Measurements from ENCODE around the gene ARHGEF6.

The ARHGEF6 gene

GRCh38 chrX:136691028-136691809, 89.5 kb downstream of the ARHGEF6 start:
- no peak for DNase-seq

- DNase-seq: peak; percentile 29
These were observed 91.3 kb downstream of the ARHGEF6 start for GRCh38 chrX:136689436-136689835.

GRCh38 chrX:136687457-136687856, 93.3 kb downstream of the ARHGEF6 start:
- DNase-seq: no peak

- no peak for DNase-seq
These were observed 96.6 kb downstream of the ARHGEF6 start for GRCh38 chrX:136684120-136684519.

- no peak for DNase-seq
These were observed 101.2 kb downstream of the ARHGEF6 start for GRCh38 chrX:136679531-136679930.

- DNase-seq: no peak
These were observed 106.3 kb downstream of the ARHGEF6 start for GRCh38 chrX:136674270-136674985.

- DNase-seq: no peak
These were observed 109.6 kb downstream of the ARHGEF6 start for GRCh38 chrX:136671006-136671610.

GRCh38 chrX:136667446-136668168, 113.1 kb downstream of the ARHGEF6 start:
- DNase-seq: no peak

GRCh38 chrX:136666088-136666487, 114.6 kb downstream of the ARHGEF6 start:
- DNase-seq: no peak

- no peak for DNase-seq
These were observed 115.4 kb downstream of the ARHGEF6 start for GRCh38 chrX:136665258-136665900.

GRCh38 chrX:136662976-136663375, 117.8 kb downstream of the ARHGEF6 start:
- no peak for DNase-seq

GRCh38 chrX:136662104-136662503, 118.6 kb downstream of the ARHGEF6 start:
- DNase-seq: no peak

GRCh38 chrX:136660896-136661295, 119.8 kb downstream of the ARHGEF6 start:
- no peak for DNase-seq

GRCh38 chrX:136659174-136659573, 121.6 kb downstream of the ARHGEF6 start:
- DNase-seq: no peak

- DNase-seq: no peak
These were observed 122.6 kb downstream of the ARHGEF6 start for GRCh38 chrX:136658151-136658550.

- no peak for DNase-seq
These were observed 124.3 kb downstream of the ARHGEF6 start for GRCh38 chrX:136656361-136656964.

GRCh38 chrX:136652822-136653723, 127.7 kb downstream of the ARHGEF6 start:
- no peak for DNase-seq

GRCh38 chrX:136650811-136651210, 129.9 kb downstream of the ARHGEF6 start:
- no peak for DNase-seq

GRCh38 chrX:136647677-136648360, 132.9 kb downstream of the ARHGEF6 start, which contains the start of gene CD40LG:
TSS of gene CD40LG (plus strand) at chrX:136648158. CDS start at chrX:136648249, 91 bp downstream.
- DNase-seq: no peak

- DNase-seq: no peak
These were observed 134.0 kb downstream of the ARHGEF6 start for GRCh38 chrX:136646602-136647239.
